ENCODE data around the gene BMP6. TPM values are rescaled to one million over a fixed set of nuclear protein-coding genes. Genes with fewer than 3 reads are reported as not detected.

BMP6 gene
- total RNA-seq (221 and 234 TPM in 2 replicates), polyA plus RNA-seq (276 and 285 TPM in 2 replicates), polyA minus RNA-seq (432 and 438 TPM in 2 replicates), Bru-seq, nascent RNA (percentile 99 among the genes with signal in this experiment), BruChase-seq, experiment 1, labeled RNA remaining after a 6-hour chase (percentile 95 among the genes with signal in this experiment), BruChase-seq, experiment 2, labeled RNA remaining after a 2-hour chase (percentile 97 among the genes with signal in this experiment)
- 243 and 254 TPM in 2 replicates for polyA plus RNA-seq (2011; cell fraction: cytosol; rRNA removed)
- 202 and 209 TPM in 2 replicates for polyA plus RNA-seq (2011; cell fraction: nucleus; rRNA removed)
- polyA plus RNA-seq (2012): 157 and 189 TPM in 2 replicates
- polyA minus RNA-seq (2011; cell fraction: cytosol; rRNA and poly(A)+ RNA removed): 42.2 TPM
- polyA minus RNA-seq (2011; cell fraction: nucleus; rRNA and poly(A)+ RNA removed): 249 and 278 TPM in 2 replicates
- long read RNA-seq, transcript BMP6-201 (7 exons, 2,780 nt): major isoform, 321 of 397 reads
- long read RNA-seq, partial matches to known transcripts: 14 of 397 reads
- long read RNA-seq, other reads (novel, unspliced or antisense): 62 of 397 reads

GRCh38 chr6:7725849-7726415, at the start of gene BMP6:
BMP6 (plus strand) TSS chr6:7726099; CDS start chr6:7726956, 857 bp downstream.
- Histone ChIP-seq H3K36me3 (ENCODE audit: control insufficient read depth in 2 of 2, extremely low read depth in 1 of 2, insufficient read depth in 2 of 2, low read length in 2 of 2) (peaks cover 14 to 15% of the 10 kb centered on the region in 2 experiments), H3K4me2 (ENCODE audit: insufficient read depth, low read length) (peak within 1 kb of the TSS; percentile 72), H3K9ac (replicated peaks; ENCODE audit: extremely low read depth, insufficient read depth, low read length) (peak within 1 kb of the TSS; percentile 97), H3K9me1 (replicated peaks; ENCODE audit: control insufficient read depth, extremely low read depth, insufficient read depth, low read length) (no peaks in the 10 kb centered on the region), H3K4me1 (ENCODE audit: control insufficient read depth, extremely low read depth, insufficient read depth, low read length) (peaks cover 30% of the 10 kb centered on the region), H3K4me3 (replicated peaks in 1 of 3; ENCODE audit: insufficient read depth in 1 of 3, low read depth in 1 of 3, low read length in 3 of 3) (peak within 1 kb of the TSS; percentile 70 to 94 (median 73)), H3K9me3 (replicated peaks; ENCODE audit: control insufficient read depth, insufficient read depth, low read length) (no peaks in the 10 kb centered on the region), H3K27me3 (ENCODE audit: control insufficient read depth in 2 of 2, insufficient read depth in 2 of 2, low read length in 2 of 2) (no peaks in the 10 kb centered on the region), H2AFZ (ENCODE audit: low read depth, low read length) (peak within 1 kb of the TSS; percentile 52), H3K79me2 (ENCODE audit: control insufficient read depth, insufficient read depth, low read length) (peaks cover 50% of the 10 kb centered on the region), H4K20me1 (replicated peaks; ENCODE audit: control insufficient read depth, extremely low read depth, insufficient read depth, low read length) (no peaks in the 10 kb centered on the region), H3K27ac (ENCODE audit: insufficient read depth, low read depth, low read length) (peak within 1 kb of the TSS; percentile 59)
- BruUV-seq (replicated peaks): no TSS peak
- intact Hi-C loops (cut with micrococcal nuclease): loop anchor here (2.0 kb wide), 1 partner anchor 101 kb away; no protein-coding TSS in a partner anchor
- TF ChIP-seq CTCF (IDR thresholded peaks at IDR 0.05; ENCODE audit: extremely low read depth in 1 of 2, insufficient read depth in 1 of 2, low read depth in 1 of 2, low read length in 2 of 2) (peak in 1 of 2 donors; percentile 6), EZH2 (IDR thresholded peaks at IDR 0.05; ENCODE audit: borderline replicate concordance, low read depth, low read length, severe bottlenecking) (no peak), POLR2AphosphoS5 (IDR thresholded peaks at IDR 0.05; ENCODE audit: insufficient read depth, low read depth, low read length) (peak; percentile 99), POLR2A (IDR thresholded peaks at IDR 0.05; ENCODE audit: low read depth, low read length) (peak; percentile 99)
- POLR2A ChIA-PET: interaction anchor here (0.6 to 1.6 kb wide), 7 partner anchors 9 to 403 kb away, joined by 3 to 10 read pairs (median 4); no protein-coding TSS in a partner anchor
- FAIRE-seq (peak; percentile 91), DNase-seq (ENCODE audit: low read depth, low spot score) (peak; percentile 95)
- dilution Hi-C loops (cut with MboI; ENCODE audit: extremely low pct_ligation_motif_present, low sequenced_read_pairs): no loop called here
- CTCF ChIA-PET: interaction anchor here (1.1 to 6.4 kb wide), 11 partner anchors 9 to 333 kb away, joined by 3 to 140 read pairs (median 3); no protein-coding TSS in a partner anchor

Data from endothelial cell of umbilical vein (primary cell).